GM19452 (cell line): ENCODE measurements around the gene CHMP4B.

Experiments
- ATAC-seq: cut with Tn5 transposase; IDR thresholded peaks from one replicate; pipeline ENCODE4 v1.9.1; 2021; ENCODE audit not compliant: unreplicated experiment

Gene CHMP4B, protein sequence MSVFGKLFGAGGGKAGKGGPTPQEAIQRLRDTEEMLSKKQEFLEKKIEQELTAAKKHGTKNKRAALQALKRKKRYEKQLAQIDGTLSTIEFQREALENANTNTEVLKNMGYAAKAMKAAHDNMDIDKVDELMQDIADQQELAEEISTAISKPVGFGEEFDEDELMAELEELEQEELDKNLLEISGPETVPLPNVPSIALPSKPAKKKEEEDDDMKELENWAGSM

DNA sequence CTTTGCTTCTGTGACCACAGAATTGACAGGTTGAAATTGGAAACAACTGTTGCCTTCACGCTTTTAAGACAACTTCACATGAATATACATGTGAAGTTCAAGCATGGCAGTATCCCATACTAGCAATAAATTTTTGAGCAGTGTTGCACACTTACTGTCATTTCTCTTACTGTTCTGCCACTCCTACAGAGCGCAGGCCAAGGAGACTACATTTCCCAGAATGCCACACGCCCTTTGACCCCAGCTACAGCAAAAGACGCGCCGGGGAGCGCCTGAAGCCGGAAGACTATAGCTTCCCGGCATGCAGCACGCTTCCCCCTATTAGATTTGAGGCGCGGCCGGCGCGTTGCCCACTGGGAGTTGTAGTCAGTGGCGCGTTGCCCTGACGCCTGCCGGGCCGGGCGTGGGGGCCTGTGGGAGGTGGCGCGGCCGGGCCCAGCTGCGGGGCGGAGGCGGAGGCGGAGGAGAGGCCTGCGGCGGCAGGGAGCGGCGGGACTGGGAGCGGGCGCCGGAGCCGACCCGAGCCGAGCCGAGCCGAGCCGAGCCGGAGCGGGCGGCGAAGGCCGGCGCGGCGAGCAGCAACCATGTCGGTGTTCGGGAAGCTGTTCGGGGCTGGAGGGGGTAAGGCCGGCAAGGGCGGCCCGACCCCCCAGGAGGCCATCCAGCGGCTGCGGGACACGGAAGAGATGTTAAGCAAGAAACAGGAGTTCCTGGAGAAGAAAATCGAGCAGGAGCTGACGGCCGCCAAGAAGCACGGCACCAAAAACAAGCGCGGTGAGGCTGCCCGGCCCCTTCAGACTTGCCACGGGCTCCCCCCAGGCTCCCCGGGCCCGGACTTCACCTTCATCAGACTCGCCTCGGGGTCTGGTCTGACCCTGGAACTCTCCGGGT, at the start of gene CHMP4B:
Gene CHMP4B (plus strand): TSS at position 464 of the 891 bp plus-strand sequence. CDS start 121 bp downstream, at position 585.
- ATAC-seq = peak; percentile 96

DNA sequence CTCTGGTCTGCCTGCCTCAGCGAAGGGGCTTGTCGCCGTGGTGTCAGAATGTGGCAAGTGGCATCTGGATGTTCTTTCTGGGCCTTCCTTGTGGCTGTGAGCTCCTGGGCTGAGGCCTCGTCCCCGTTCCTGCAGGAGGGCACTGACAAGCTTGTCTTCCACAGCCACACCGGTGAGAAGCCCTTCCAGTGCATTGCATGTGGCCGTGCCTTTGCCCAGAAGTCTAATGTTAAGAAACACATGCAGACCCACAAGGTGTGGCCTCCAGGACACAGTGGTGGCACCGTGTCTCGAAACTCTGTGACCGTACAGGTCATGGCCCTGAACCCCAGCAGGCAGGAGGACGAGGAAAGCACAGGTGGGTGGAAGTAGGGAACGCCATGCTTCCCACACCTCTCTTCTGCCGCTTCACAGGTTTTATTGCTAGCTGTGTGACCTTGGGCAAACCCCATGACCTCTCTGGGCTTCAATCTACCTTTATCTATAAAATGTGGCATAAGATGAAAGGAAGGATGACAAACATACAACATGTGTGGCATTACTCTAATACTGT, 49.4 kb upstream of the CHMP4B start:
- ATAC-seq = no peak

DNA sequence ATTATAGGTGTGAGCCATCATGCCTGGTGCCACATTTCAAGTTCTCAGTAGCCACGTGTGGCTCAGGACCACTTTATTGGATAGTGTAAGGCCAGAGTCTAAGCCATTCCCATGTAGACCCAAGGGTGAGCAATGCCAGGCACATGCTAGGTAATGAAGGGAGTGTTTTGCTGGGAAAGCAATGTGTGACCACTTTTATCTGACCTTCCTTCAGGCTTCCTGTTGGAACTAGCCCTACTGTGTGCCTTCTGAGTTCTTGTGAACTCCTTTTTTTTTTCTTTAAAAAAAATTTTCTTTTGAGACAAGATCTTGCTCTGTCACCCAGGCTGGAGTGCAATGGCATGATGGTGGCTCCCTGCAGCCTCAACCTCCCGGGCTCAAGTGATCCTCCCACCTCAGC, 46.0 kb upstream of the CHMP4B start:
- no peak for ATAC-seq

DNA sequence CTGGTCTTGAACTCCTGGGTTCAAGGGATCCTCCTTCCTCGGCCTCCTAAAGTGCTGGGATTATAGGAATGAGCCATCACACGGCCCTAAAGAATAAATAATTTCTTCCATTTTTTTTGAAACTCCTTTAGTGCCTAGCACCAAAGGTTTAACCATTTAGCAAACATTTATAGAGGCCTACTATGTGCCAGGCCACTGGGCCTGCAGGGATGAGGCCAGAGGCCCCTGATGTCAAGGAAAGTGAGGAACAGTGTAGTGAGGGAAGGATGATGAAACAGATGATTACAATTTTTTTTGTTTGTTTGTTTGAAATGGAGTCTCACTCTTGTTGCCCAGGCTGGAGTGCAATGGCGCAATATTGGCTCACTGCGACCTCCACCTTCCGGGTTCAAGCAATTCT, 45.6 kb upstream of the CHMP4B start:
- ATAC-seq = no peak

DNA sequence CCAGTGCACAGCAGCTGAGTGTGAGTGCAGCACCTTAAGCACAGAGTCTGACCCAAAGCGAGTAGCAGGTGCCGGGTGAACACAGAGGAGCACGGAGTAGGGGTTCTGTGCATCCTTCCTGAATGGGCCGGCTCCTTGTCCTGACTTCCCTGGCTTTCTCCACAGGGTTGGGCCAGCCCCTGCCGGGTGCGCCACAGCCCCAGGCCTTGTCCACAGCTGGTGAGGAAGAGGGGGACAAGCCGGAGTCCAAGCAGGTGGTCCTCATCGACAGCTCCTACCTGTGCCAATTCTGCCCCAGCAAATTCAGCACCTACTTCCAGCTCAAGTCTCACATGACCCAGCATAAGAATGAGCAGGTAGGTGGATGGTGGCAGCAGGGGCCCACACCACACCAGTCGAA, 44.5 kb upstream of the CHMP4B start:
- no peak for ATAC-seq

DNA sequence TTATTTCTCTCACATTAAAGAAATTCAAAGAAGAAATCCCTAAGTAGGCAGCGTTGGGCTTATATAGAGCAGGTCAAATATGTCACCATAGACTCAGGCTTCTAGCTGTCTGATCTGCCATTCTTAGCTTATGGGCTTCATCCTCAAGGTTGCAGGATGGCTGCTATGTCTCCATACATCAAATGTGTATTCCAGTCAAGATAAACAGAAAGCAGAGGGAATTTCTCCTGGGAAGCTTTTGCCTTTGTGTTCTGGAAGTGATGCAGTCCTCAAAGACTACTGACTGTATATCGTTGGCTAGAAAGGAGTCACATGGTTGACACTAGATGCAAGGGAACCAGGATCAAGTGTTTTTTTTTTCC, 43.4 kb upstream of the CHMP4B start:
- no peak for ATAC-seq

DNA sequence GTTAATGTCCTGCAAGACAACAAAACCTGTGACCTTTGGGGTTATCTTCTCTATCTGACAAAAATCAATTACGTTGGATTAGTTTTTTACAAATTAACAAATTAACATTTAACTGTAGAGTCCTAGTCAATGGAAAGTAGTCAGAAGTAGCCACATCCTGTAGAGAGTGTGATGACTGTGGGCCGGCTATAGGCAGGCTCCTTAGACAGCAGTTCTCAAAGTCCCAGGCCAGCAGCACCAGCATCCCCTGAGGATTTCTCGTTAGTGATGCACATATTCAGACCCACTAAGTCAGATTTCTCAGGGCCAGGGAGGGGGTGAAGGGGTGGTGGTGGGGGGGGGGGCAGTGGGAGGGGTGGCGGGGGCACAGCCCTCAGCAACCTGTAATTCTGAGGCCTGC, 42.1 kb upstream of the CHMP4B start:
- no peak for ATAC-seq

DNA sequence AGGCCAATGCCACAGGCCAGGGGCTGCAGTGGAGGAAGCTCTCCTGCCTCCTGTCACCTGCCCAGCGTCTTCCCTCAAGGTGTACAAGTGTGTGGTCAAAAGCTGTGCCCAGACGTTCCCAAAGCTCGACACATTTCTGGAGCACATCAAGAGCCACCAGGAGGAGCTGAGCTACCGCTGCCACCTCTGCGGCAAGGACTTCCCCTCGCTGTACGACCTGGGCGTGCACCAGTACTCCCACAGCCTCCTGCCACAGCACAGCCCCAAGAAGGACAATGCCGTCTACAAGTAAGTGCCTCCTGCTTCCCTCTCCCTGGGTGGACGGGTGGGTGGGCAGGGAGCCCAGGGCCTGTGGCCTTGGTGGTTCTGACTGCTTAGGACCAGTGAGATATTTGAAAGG, 41.1 kb upstream of the CHMP4B start:
- no peak for ATAC-seq

DNA sequence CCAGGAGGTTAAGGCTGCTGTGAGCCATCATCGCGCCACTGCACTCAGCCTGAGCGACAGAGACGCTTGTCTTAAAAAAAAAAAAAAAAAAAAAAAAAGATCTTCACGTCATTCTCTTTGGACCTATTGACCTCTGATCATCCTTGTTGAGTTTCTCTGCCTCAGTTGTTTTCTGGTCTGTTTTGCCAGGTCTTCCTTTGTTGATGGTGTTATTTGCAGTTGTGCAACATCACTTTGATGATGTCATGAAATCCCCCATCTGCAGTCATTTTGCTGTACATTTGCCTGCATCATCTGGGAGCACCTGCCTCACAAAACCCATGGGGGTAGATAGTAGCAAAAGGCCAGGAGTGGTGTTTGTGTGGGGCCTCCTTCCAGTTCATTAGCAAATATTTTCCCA, 39.2 kb upstream of the CHMP4B start:
- no peak for ATAC-seq

DNA sequence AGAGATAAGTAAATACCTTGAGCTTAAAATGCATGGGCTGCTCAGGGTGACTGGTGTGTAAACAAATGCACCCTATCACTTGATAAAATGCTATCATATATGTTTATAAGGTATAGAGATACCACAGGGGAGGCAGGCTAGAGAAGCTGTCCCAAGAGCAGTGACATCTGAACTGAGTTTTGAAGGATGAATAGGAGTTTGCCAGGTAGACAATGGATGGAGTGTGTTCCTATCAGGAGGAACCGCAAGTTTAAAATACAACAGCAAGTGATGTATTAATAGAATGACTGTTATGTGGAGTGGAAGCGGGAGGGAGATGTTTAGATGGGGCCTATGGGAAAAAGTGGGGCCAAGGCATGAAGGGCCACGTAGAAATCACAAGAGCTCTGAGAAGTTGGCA, 38.7 kb upstream of the CHMP4B start:
- no peak for ATAC-seq

DNA sequence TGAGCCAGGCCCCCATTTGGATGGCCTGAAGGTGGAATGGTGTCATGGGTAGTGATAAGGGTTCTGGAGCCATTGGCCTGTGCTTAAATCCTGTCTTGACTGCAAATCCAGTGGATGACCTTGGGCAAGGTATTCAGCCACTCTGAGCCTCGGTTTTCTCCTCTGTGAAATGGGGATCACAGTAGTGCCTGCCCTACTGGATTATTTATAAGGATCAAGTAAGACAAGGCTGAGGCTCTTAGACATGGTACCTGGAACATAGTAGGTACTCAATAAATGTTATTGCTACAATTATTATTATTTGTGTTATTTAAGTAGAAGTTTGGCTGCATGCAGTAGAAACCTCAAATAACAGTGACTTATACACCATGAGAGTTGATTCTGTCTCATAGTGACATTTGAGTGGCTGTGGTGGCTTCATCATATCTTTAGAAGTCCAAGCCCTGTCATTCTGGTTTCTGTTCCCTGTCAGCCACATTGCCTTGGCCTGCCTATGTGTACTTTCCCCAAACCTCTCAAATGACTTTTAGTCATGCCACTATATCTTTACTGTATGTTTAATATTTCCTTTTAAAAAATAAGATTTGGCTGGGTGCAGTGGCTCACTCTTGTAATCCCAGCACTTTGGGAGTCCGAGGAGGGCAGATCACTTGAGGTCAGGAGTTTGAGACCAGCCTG, 37.6 kb upstream of the CHMP4B start:
- peak; percentile 62 for ATAC-seq

DNA sequence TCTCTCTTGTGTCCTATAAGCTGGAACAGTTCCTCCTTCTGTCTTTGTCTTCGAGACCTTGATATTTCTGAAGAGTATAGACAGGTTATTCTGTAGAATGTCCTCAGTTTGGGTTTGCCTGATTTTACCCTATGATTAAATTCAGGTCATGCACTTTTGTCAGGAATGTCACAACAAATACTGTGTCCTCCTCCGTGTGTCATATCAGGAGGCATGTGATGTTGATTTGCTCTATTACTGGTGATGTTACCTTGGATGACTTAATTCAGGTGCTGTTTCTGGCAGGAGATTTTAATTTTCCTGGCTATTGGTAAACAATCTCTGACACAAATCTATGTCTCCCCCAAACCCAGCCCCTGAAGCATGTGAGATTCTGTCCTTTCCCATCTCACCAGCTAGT, 33.3 kb upstream of the CHMP4B start:
- no peak for ATAC-seq

DNA sequence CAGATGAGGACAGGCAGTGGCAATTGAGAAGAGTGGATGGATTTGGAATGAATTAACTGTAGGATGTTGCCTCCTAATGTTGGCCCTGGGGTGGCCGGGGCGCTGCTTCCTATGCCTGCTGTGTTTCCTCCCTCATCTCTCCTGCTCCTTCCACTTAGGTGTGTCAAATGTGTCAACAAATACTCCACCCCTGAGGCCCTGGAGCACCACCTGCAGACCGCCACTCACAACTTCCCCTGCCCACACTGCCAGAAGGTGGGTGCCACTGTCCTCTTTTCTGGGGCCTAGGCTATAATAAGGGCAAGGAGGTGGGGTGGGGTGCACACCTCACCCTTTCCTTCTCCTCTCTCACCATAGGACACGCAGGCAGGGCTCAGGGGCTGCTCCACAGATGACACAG, 30.0 kb upstream of the CHMP4B start:
- no peak for ATAC-seq

DNA sequence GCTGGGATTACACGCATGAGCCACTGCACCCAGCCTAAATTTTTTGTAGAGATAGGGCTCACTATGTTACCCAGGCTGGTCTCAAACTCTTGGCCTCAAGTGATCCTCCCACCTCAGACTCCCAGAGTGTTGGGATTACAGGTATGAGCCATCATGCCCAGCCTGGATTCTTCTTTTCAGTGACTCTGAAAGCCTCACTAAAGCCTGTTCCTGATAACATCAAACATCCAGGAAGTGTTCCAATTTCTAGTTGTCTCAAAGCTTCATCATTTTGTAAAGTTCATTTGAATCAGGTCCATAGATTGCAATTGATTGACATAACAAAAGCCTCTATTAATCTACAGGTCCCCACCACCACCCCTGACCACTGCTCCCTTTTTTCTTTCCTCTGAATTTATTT, 29.2 kb upstream of the CHMP4B start:
- no peak for ATAC-seq

DNA sequence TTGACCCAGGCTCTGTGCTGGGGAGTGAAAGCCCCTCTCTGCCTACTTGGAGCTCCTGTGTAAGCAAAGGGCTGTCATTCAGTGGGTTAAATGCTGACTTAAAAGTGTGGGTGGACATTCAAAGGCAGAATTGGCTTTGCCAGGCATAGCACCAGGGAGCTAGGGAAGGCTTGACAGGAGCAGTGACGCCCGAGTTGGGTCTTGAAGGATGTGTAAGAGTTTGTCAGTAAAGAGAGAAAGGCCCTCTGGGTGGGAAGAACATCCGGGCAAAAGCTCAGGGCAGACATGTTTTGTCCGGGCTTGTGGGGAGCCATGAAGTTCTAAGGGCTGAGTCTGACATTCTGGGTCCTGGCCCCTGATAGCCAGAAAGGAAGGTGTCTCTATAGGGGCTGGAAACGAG, 27.9 kb upstream of the CHMP4B start:
- no peak for ATAC-seq

DNA sequence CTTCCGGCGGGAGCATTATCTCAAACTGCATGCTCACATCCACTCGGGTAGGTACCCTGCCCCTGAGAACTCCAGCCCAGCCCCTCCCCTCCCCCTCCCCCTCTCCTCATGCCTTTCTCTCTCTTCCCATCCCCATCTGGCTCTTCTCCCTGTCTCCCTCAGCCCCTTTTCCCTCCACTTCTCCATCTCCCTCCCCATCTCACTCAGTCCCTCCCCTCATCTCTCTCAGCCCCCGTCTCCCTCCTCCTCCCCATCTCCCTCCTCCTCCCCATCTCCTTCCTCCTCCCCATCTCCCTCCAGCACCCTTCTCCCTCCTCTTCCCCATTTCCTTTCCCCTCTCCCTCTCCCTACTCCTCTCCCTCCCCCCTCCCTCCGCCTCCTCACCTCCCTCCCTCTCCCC, 27.3 kb upstream of the CHMP4B start:
- ATAC-seq = no peak

DNA sequence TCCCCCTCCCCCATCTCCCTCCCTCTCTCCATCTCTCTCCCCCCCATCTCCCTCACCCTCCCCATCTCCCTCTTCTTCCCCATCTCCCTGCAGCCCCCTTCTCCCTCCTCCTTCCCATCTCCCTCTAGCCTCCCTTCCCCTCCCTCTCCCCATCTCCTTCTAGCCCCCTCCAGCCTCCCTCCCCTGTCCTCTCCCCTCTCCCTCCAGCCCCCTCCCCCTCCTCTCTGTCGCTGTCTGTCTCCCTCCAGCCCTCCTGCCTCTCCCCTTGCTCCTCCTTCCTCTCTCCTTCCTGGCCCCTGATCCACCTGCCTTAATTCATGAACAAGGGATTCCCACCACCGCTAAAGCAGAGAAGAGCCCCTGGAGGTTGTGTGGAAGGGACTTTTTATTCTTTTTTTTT, 26.9 kb upstream of the CHMP4B start:
- no peak for ATAC-seq

DNA sequence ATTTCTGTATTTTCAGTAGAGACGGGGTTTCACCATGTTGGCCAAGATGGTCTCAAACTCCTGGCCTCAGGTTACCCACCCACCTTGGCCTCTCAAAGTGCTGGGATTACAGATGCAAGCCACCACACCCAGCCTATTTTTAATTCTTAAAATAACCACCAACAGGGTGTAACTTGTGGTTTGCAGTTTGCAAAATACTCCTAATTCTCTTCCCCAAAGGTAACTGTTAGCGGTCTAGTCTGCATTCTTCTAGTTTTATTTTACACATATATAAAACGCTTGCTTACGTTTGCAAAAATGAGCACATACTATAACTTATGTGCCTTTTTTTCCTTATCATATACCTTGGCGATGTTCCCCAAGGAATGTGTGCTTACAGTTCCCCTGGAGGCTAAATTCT, 25.6 kb upstream of the CHMP4B start:
- ATAC-seq = no peak

DNA sequence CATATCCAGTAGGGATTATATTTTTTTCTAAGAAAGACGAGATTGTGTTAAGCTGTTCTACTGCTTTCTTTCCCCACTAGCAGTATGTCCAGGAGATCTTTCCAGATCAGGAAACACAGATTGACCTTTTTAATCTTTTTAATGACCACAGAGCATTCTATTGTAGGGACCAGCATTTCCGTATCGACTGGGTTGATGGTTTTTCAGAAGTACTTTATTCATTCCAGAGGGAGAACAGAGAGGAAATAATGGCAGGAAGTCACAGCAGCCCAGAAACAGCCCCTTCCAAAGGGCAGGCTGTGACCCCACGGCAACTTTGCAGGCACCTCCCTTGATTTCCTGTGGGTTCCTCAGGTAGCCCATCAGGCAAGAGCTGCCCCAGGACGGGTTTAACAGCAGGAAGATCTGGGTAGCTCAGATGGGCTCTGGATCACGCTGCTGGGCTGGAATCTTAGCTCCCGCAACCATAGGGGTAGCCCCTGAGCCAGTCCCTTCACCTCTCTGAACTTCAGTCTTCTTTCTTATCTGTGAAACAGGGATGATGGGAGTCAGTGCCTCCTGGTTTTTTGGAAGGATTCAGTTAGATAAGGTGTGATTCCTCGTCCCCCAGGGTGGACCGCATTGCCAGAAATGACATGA, 23.8 kb upstream of the CHMP4B start:
- ATAC-seq = no peak

DNA sequence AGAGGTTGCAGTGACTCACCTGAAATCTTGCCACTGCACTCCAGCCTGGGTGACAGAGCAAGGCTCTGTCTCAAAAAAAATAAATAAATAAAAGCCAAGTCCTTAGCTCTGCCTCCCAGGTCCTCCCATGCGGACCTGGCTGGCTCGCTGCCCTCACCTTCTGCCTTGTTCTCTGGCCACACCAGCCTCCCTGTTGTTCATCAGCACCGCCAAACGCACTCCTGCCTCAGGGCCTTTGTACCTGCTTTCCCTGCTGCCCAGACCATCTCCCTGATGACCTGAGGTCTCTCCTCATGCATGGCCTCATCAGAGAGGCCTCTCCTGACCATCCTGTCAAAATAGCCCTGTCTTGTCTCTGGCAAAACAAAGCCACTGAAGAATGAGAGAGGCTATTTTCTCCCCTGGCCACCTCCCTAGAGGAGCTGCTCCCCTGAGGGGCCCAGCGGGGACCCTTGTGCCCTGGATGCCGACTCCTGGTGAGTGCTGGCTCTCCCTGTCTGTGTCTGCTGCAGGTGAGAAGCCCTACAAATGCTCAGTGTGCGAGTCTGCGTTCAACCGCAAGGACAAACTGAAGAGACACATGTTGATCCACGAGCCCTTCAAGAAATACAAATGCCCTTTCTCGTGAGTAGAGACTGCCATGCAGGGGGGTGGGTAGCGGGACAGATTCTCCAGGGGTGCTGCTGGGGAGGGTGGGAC, 22.6 kb upstream of the CHMP4B start:
- ATAC-seq = no peak
